Bronchial epithelial cell (primary cell): ENCODE results near the gene ARL5B. TPM values are rescaled to one million over a fixed set of nuclear protein-coding genes. Genes with fewer than 3 reads are reported as not detected.

Experiments used
- DNase-seq: peaks from one replicate; pipeline ENCODE4 v3.0.0-alpha.2; 2010; ENCODE audit warnings: low read depth
- FAIRE-seq: peaks from 2 replicates; lab custom pipeline; 2011; peaks lifted over from hg19 to GRCh38; lab: Jason Lieb, UNC
- H3K27me3 ChIP-seq: 2 replicates; pipeline ENCODE4 v1.5.1; 2011; ENCODE audit warnings: low read length; ENCODE audit not compliant: control insufficient read depth, insufficient read depth
- H3K36me3 ChIP-seq: 2 replicates; pipeline ENCODE4 v1.5.1; 2011; ENCODE audit warnings: low read length; ENCODE audit not compliant: control insufficient read depth, insufficient read depth
- H3K4me3 ChIP-seq: 2 replicates; pipeline ENCODE4 v1.5.1; 2011; ENCODE audit warnings: mild to moderate bottlenecking, low read depth, low read length, control low read depth
- total RNA-seq: library from RNA; depleted of rRNA; stranded (reverse); fragments of >200 nt; gene quantifications from 2 replicates; pipeline ENCODE4 v1.2.1, GENCODE V29; 2014
- TF ChIP-seq, protein P1 (sequence below): IDR thresholded peaks from 2 replicates; pipeline ENCODE4 v1.5.1; 2011; ENCODE audit warnings: mild to moderate bottlenecking, moderate library complexity, low read length, control low read depth, inconsistent platforms; ENCODE audit not compliant: insufficient read depth, severe bottlenecking

The ARL5B gene, protein sequence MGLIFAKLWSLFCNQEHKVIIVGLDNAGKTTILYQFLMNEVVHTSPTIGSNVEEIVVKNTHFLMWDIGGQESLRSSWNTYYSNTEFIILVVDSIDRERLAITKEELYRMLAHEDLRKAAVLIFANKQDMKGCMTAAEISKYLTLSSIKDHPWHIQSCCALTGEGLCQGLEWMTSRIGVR
- total RNA-seq = 16.1 and 18.1 TPM in 2 replicates

DNA sequence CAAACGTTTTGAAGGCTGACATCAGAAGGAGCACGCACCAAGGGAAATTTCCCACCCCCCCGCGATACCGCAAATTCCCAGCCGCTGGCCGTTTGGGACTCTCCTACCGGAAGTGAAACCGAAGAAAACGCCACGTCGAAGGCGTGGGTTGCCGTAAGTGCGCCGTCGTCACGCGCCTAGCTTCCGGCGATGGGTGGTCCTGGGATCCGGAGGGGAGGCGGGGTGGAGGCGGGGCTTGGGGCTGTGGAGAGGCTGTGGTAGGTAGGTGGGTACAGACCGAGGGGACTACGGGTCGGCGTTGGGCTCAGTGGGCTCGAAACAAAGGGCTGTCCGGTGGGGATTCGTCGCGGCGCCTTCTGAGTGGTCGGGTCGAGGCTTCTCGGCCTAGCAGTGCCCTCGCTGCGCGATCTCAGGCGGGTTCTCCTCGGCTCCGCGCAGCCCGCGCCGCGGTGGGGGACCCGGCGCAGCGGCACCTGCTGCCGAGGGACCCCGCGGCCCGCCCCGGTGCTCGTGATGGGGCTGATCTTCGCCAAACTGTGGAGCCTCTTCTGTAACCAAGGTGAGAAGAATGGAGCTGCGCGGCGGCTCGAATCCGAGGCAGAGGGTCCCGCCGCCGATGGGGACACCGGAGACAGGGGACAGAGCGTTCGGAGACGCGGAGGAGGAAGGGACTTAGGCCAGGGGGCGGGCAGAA is at the start of gene ARL5B:
TSS of gene ARL5B (plus strand) at position 307 of the 694 bp plus-strand sequence. CDS start at position 514, 207 bp downstream.
- peak within 1 kb of the TSS; percentile 72 for H3K4me3 ChIP-seq
- H3K27me3 ChIP-seq = no peaks in the 10 kb centered on the region
- no peaks in the 10 kb centered on the region for H3K36me3 ChIP-seq
- TF ChIP-seq, protein P1, sequence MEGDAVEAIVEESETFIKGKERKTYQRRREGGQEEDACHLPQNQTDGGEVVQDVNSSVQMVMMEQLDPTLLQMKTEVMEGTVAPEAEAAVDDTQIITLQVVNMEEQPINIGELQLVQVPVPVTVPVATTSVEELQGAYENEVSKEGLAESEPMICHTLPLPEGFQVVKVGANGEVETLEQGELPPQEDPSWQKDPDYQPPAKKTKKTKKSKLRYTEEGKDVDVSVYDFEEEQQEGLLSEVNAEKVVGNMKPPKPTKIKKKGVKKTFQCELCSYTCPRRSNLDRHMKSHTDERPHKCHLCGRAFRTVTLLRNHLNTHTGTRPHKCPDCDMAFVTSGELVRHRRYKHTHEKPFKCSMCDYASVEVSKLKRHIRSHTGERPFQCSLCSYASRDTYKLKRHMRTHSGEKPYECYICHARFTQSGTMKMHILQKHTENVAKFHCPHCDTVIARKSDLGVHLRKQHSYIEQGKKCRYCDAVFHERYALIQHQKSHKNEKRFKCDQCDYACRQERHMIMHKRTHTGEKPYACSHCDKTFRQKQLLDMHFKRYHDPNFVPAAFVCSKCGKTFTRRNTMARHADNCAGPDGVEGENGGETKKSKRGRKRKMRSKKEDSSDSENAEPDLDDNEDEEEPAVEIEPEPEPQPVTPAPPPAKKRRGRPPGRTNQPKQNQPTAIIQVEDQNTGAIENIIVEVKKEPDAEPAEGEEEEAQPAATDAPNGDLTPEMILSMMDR = no peak
- peak; percentile 94 for DNase-seq
- peak; percentile 32 for FAIRE-seq

DNA sequence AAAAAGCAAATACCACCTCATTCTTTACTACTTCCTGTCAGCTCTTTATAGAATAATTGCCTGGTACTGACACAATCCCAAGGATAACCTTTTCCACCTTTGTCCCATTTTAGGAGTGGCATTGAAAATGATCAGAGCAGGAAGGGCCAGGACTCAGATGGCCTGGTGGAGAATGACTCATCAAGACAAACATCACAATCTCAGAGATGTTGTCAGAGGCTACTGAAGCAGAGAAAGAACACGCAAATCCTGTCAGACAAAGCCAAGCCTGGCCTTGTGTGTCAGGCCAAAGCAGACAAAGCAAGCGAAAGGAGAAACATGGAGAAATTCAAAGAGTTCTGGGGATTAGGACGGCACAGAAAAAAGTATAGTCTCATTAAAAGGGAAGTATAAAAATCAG is 48.7 kb upstream of the ARL5B start:
- no peak for FAIRE-seq
- no peak overlapping the region for H3K4me3 ChIP-seq
- peak; percentile 94 for DNase-seq
- no peaks in the 10 kb centered on the region for H3K27me3 ChIP-seq
- H3K36me3 ChIP-seq = no peaks in the 10 kb centered on the region
- TF ChIP-seq, protein P1 = no peak

DNA sequence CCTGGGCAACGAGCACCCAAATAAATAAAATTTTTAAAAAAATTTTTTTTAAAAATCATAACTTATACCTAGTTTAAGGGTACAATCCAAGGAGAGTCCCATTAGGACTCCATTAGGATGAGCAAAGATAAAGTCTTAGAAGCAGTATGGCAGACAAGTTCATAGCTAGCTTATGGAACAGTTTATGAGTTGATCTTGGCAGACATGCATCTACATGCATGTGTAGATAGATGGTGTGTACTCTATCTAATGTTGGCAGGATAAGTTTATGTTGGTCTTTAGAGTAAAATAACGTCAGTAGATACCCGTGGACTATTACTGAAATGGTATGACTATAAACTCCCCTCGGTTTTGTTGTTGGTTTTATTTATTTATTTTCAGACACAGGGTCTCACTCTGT is 48.1 kb upstream of the ARL5B start:
- DNase-seq (no peak), FAIRE-seq (no peak)
- H3K36me3 ChIP-seq = no peaks in the 10 kb centered on the region
- H3K27me3 ChIP-seq = no peaks in the 10 kb centered on the region
- no peak overlapping the region for H3K4me3 ChIP-seq
- TF ChIP-seq, protein P1 = no peak

DNA sequence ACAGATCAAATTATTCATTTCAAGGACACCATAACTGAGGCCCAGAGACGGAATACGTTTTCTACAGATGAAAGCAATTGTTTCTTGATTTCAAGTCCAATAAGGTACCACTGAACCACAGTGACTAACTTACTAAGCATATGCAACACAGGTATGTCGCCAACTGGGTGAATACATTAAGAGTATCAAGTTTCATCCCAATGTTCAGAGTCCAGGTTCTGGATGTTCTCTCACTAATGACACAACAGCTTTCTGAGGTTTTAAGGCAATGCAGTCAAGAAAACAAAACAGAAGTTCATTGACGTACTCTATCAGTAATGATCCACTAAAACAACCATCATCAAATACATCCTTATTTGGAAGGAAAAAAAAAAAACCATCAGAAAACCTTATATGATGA is 43.6 kb upstream of the ARL5B start:
- FAIRE-seq = no peak
- H3K36me3 ChIP-seq = no peaks in the 10 kb centered on the region
- no peak overlapping the region for H3K4me3 ChIP-seq
- DNase-seq = peak; percentile 40
- TF ChIP-seq, protein P1 = no peak
- no peaks in the 10 kb centered on the region for H3K27me3 ChIP-seq

DNA sequence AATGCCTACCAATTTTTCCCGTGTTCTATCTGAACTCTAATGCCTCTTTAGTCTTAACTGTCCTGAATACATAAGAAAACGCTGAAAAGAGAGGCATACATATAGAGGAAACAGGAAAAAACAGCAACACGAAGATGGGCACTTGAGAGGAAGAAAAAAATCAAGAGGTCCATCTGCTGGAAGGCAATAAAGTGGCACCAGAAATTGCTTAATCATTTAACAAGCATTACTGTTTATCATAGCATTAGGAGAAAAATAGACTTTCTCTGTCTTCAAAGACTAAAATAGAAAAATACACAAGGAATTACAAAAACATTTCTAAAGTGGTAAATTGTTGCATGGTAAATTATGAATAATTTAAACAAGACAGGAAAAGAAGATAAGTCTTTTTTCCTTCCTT is 42.9 kb upstream of the ARL5B start:
- no peak for FAIRE-seq
- H3K36me3 ChIP-seq = no peaks in the 10 kb centered on the region
- TF ChIP-seq, protein P1 = no peak
- no peaks in the 10 kb centered on the region for H3K27me3 ChIP-seq
- H3K4me3 ChIP-seq = no peak overlapping the region
- no peak for DNase-seq
